ENCODE results near the gene CSRP3.
"Not testable (repeated sequence)": the region's sequence is repeated elsewhere in the genome, so short reads cannot be mapped to it uniquely, and the experiment has no call there.

Gene CSRP3

GRCh38 chr11:19145319-19145718, 56.5 kb downstream of the CSRP3 start:
- TF ChIP-seq CTCF (conservative IDR thresholded peaks at IDR 0.05; ENCODE audit: control insufficient read depth, insufficient read depth, low read depth, low read length), result no peak
- DNase-seq (ENCODE audit: low read depth), result no peak
- H3K4me3 ChIP-seq (ENCODE audit: control insufficient read depth, low read depth, low read length), result no peak overlapping the region

GRCh38 chr11:19136884-19137283, 64.9 kb downstream of the CSRP3 start:
- not testable (repeated sequence) for DNase-seq (ENCODE audit: low read depth); H3K4me3 ChIP-seq (ENCODE audit: control insufficient read depth, low read depth, low read length)

GRCh38 chr11:19134004-19134403, 67.8 kb downstream of the CSRP3 start:
- no peak for TF ChIP-seq CTCF (conservative IDR thresholded peaks at IDR 0.05; ENCODE audit: control insufficient read depth, insufficient read depth, low read depth, low read length)

More at GRCh38 chr11:19134004-19134403, 67.8 kb downstream of the CSRP3 start:
- H3K4me3 ChIP-seq (ENCODE audit: control insufficient read depth, low read depth, low read length), result no peak overlapping the region
- DNase-seq (ENCODE audit: low read depth), result no peak

Measured in fibroblast of mammary gland (primary cell).